GM18867 (cell line): ENCODE results near the gene ATP10A.

Experiments
- ATAC-seq: cut with Tn5 transposase; IDR thresholded peaks from one replicate; pipeline ENCODE4 v1.9.1; 2021; ENCODE audit warnings: mild to moderate bottlenecking, moderate library complexity; ENCODE audit not compliant: unreplicated experiment

ATP10A gene

GRCh38 chr15:25709437-25710159 lies 153.5 kb downstream of the ATP10A start:
- no peak for ATAC-seq

GRCh38 chr15:25708391-25708790 lies 154.7 kb downstream of the ATP10A start:
- no peak for ATAC-seq

GRCh38 chr15:25707656-25708365 lies 155.3 kb downstream of the ATP10A start:
- ATAC-seq: no peak

- ATAC-seq: no peak
These were observed 156.8 kb downstream of the ATP10A start for GRCh38 chr15:25706176-25706955.

GRCh38 chr15:25705433-25706115 lies 157.6 kb downstream of the ATP10A start:
- ATAC-seq: no peak

GRCh38 chr15:25703726-25704125 lies 159.4 kb downstream of the ATP10A start:
- no peak for ATAC-seq

- no peak for ATAC-seq
These were observed 161.2 kb downstream of the ATP10A start for GRCh38 chr15:25701721-25702465.

GRCh38 chr15:25700916-25701315 lies 162.2 kb downstream of the ATP10A start:
- no peak for ATAC-seq

- no peak for ATAC-seq
These were observed 165.5 kb downstream of the ATP10A start for GRCh38 chr15:25697586-25697985.

- ATAC-seq: no peak
These were observed 167.0 kb downstream of the ATP10A start for GRCh38 chr15:25695875-25696760.

GRCh38 chr15:25694823-25695312 lies 168.3 kb downstream of the ATP10A start:
- ATAC-seq: no peak

- ATAC-seq: no peak
These were observed 168.9 kb downstream of the ATP10A start for GRCh38 chr15:25694239-25694584.

GRCh38 chr15:25693321-25694238 lies 169.5 kb downstream of the ATP10A start:
- ATAC-seq: no peak

GRCh38 chr15:25691544-25692430 lies 171.3 kb downstream of the ATP10A start:
- no peak for ATAC-seq

- ATAC-seq: no peak
These were observed 172.2 kb downstream of the ATP10A start for GRCh38 chr15:25690673-25691543.

- no peak for ATAC-seq
These were observed 173.5 kb downstream of the ATP10A start for GRCh38 chr15:25689592-25689991.
